ENCODE results near the gene CALM1.

- TF ChIP-seq, protein P1, sequence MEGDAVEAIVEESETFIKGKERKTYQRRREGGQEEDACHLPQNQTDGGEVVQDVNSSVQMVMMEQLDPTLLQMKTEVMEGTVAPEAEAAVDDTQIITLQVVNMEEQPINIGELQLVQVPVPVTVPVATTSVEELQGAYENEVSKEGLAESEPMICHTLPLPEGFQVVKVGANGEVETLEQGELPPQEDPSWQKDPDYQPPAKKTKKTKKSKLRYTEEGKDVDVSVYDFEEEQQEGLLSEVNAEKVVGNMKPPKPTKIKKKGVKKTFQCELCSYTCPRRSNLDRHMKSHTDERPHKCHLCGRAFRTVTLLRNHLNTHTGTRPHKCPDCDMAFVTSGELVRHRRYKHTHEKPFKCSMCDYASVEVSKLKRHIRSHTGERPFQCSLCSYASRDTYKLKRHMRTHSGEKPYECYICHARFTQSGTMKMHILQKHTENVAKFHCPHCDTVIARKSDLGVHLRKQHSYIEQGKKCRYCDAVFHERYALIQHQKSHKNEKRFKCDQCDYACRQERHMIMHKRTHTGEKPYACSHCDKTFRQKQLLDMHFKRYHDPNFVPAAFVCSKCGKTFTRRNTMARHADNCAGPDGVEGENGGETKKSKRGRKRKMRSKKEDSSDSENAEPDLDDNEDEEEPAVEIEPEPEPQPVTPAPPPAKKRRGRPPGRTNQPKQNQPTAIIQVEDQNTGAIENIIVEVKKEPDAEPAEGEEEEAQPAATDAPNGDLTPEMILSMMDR (IDR thresholded peaks at IDR 0.05): no peak
- TF ChIP-seq POLR2A (IDR thresholded peaks at IDR 0.05): no peak
Measured at GRCh38 chr14:90419200-90419599, 22.4 kb downstream of the CALM1 start.
